HUES64 (cell line): ENCODE data around the gene MAP3K12.
"Not testable (repeated sequence)": the region's sequence is repeated elsewhere in the genome, so short reads cannot be mapped to it uniquely, and the experiment has no call there.

ENCODE experiments used
- H3K27ac ChIP-seq: 2 replicates; pipeline ENCODE4 v1.7.0; 2013; ENCODE audit warnings: low read depth, low read length, inconsistent platforms
- H3K27me3 ChIP-seq: 2 replicates; pipeline ENCODE4 v1.6.1; 2013; ENCODE audit warnings: mild to moderate bottlenecking, low read length; ENCODE audit not compliant: insufficient read depth
- H3K36me3 ChIP-seq: 2 replicates; pipeline ENCODE4 v1.6.1; 2013; ENCODE audit warnings: mild to moderate bottlenecking, low read length; ENCODE audit not compliant: insufficient read depth
- H3K4me1 ChIP-seq: 2 replicates; pipeline ENCODE4 v1.6.1; 2013; ENCODE audit warnings: mild to moderate bottlenecking, low read length, moderate library complexity; ENCODE audit not compliant: insufficient read depth
- H3K4me3 ChIP-seq: 2 replicates; pipeline ENCODE4 v1.5.1; 2013; ENCODE audit warnings: mild to moderate bottlenecking, low read length, moderate library complexity
- H3K9ac ChIP-seq: 2 replicates; pipeline ENCODE4 v1.6.1; 2013; ENCODE audit warnings: mild to moderate bottlenecking, low read depth, low read length
- H3K9me3 ChIP-seq: 2 replicates; pipeline ENCODE4 v1.6.1; 2013; ENCODE audit warnings: low read depth, low read length; ENCODE audit not compliant: insufficient read depth
- WGBS: fragments of 150-250, 120-280 bp; methylation state at CpG from one replicate; pipeline ENCODE4 v1.1.7; 2013; ENCODE audit warnings: missing lambda C conversion rate; 5-methylcytosine and 5-hydroxymethylcytosine counted together

MAP3K12 gene

DNA sequence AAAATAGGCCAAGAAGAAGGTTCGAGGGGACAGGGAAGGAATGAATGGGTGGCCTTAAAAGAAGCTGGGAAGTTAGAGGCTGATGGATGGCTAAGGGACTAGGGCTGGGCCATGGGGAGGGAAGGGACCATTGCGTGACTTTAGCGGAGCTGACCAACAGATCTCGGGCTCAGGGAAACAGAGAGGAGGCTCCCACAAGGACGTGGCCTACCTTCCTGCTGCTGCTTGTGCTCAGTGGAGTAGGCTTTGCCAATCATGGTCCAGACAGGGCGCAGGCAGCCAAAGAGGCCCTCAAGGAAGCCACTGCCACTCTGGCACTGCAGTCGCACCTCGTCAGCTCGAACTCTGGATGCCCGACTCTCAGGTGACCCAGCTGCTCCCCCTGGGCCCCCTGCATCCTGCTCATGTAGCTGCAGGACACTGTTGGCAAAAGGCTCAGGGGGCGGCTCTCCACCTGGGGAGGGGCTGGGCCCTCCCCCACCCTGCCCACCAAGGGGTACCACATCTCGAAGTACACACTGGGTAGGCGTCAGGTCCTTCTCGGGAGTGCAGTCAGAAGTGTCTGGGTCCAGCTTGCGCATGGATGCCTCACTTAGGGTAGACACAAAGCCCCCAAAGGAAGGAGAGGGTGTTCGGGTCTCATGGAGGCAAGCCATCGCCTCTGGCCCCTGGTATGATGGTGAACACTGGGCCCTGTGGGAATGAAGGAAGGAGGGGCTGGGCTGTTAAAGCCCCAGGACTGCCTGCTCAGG, 12.3 kb downstream of the MAP3K12 start:
- Histone ChIP-seq H3K36me3 (peaks cover 48% of the 10 kb centered on the region), H3K27ac (no peak overlapping the region), H3K4me3 (no peak overlapping the region), H3K27me3 (no peaks in the 10 kb centered on the region), H3K9ac (no peak overlapping the region), H3K4me1 (no peaks in the 10 kb centered on the region), H3K9me3 (no peaks in the 10 kb centered on the region)
- 91% methylated on average over 17 of the region's 17 CpGs for WGBS

DNA sequence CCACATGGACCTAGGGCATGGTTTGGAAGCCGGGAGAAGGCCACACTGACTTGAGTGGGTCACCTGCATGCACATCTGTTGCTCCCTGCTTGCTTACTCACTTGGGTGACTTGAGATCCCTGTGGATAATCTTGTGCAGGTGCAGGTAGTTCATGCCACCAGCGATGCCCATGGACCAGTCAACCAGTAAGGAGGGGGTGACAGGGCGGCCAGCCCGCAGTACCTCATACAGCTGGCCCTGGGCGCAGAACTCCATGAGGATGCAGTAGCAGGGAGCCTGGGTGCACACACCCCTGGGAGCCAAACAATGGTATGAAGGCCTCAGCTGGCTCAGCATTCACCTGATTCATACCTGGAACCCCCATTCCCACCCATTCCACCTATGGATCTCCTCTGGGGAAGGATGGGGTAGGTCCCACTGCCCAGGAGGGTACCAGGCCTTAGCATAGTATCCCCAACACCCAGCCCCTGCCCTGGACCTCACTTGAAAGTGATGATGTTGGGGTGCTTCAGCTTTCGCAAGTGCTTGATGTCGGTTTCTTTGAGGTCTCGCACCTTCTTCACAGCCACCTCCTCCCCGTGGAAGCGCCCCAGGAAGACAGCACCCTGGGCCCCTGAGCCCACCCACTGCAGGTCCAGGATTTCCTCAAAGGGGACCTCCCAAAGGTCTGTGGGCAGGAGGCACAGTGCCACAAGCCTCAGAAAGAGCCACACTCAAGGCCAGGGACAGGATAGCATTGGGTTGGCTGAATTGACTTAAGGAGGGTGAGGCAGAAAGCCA, 13.1 kb downstream of the MAP3K12 start:
- H3K4me3 ChIP-seq: no peak overlapping the region
- H3K4me1 ChIP-seq: no peaks in the 10 kb centered on the region
- no peaks in the 10 kb centered on the region for H3K27me3 ChIP-seq
- peaks cover 55% of the 10 kb centered on the region for H3K36me3 ChIP-seq
- 98% methylated on average over 10 of the region's 10 CpGs for whole genome bisulfite sequencing
- no peak overlapping the region for H3K9ac ChIP-seq
- no peaks in the 10 kb centered on the region for H3K9me3 ChIP-seq
- no peak overlapping the region for H3K27ac ChIP-seq

DNA sequence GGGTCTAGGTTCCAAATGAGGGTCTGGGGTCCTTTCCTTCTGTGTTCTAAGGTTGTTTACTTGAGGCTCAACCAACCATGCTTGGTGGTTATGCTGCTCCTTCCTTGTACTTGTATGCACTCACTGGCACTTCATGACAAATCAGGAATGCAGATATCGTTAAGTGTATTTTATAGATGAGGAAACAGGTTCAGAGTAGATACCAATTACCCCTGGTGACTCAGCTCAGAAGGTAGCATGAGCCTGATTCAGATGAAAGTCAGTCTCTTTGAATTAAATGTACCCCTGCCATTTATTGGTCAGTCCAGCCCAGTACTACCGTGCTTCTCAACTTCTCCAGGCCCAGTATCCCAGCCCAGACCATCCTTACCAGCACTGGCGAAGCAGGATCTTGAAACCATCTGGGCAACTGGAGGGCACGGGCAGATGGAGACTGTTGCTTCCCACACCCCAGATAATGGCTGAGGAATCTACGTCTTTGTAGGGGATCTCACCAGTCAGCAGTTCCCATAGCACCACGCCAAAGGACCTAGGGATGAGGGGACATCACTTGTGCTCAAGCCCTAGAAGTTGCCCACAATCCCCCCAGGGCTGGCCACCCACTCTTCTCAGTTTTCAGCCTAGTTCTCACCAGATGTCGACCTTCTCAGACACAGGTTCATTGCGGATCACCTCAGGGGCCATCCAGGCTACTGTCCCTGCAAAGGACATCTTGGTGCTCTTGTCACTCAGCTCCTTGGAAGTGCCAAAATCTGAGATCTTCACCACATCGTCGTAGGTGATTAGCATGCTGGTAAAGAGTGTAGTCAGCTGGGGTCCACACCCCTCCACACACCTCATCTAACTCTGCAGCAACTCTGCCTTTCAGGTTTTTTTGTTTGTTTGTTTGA, 14.3 kb downstream of the MAP3K12 start:
- Histone ChIP-seq H3K27me3 (no peaks in the 10 kb centered on the region), H3K27ac (no peak overlapping the region), H3K36me3 (peaks cover 66% of the 10 kb centered on the region), H3K4me3 (no peak overlapping the region), H3K9me3 (no peaks in the 10 kb centered on the region), H3K9ac (no peak overlapping the region), H3K4me1 (peaks cover 6% of the 10 kb centered on the region; the same call in 1 of the 2 replicates)
- WGBS: 95% methylated on average over 10 of the region's 10 CpGs

DNA sequence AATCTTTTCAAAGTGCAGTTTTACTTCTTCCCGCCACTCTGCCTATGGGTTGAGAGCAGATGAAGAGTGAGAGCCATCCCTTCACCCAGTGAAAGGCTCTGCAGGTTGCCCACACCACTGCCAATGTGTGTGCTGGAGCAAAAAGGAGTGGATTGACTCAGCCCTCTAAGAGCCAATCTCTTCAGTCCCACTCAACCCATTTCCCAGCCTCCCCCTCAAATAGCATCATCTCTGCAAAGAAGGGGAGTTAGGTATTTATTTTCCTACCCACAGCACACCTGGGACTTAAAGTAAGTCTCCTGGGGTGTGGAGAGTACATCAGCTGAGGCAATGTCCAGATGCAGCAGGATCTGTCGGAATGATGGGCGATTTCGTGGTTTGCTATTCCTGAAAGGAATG, 15.3 kb downstream of the MAP3K12 start:
- Histone ChIP-seq H3K4me3 (no peak overlapping the region), H3K9ac (no peak overlapping the region), H3K27ac (no peak overlapping the region; the same call in 1 of the 2 replicates), H3K27me3 (no peaks in the 10 kb centered on the region), H3K4me1 (peaks cover 11% of the 10 kb centered on the region; the same call in 1 of the 2 replicates), H3K9me3 (no peaks in the 10 kb centered on the region), H3K36me3 (peaks cover 76% of the 10 kb centered on the region)
- 92% methylated on average over 4 of the region's 4 CpGs for WGBS

DNA sequence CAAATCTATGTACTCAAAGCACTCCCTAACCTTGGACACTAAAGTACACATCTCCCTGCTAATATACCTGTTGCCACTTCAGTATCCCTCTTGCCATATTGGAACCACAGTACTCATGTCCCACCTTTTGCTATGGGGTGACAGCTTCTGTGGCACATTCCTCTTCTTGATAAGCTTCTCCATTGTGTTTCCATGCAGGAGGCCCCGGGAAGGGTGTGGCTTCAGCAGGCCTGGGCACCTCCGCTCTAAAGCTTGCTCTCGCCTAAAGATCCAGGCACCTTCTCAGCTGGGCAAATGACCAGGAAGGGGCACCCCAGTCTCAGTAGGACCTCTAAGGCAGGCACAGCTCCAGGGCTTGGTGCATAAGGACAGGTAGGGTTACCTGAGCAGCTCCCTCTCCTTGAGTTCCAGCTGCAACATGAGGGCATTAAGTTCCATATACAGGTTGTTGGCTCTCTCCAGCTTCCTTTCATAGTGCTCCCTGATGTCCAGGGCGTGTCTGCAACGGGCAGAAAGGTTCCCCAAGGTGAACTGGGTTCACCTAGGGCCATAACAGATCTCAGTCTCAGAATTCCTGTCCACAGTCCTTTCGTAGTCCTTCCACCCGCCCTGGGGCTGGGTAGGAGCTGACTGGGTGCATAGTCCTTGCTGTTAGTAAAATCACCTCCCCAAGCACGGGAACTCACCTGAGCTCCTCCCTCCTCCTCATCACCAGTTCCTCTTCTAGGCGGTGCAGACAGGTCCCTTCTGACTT, 15.9 kb downstream of the MAP3K12 start:
- no peaks in the 10 kb centered on the region for H3K9me3 ChIP-seq
- 84% methylated on average over 9 of the region's 9 CpGs for WGBS
- H3K4me3 ChIP-seq: no peak overlapping the region
- H3K27ac ChIP-seq: peak overlapping the region; percentile 53; the same call in 1 of the 2 replicates
- no peaks in the 10 kb centered on the region for H3K27me3 ChIP-seq
- H3K36me3 ChIP-seq: peaks cover 82% of the 10 kb centered on the region
- H3K9ac ChIP-seq: no peak overlapping the region
- peaks cover 11% of the 10 kb centered on the region; the same call in 1 of the 2 replicates for H3K4me1 ChIP-seq

DNA sequence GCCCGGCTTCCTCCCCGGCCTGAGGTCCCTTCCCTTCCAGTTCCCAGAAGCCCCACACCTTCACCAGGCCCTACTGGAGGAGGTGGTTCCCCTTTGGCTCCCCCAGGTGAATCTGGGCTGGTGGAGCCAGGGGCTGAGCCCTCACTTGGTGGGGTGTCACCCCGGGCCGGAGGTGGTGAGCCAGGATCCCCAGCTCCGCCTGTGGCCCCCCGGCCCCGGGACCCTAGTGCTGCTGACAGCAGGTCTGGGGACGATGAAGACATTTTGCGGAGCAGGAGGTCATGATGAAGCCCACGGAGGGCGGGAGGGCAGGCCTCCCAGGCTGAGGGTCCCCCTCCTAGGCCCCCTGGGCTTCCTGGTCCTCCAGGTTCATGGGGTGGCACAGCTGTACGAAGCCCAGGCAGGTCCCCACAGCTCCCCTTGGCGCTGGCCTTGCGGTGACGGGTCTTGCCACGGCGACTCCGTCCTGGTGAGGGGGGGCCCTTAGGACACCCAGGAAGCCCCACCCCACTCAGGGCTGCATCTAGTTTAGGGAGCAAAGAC, 16.6 kb downstream of the MAP3K12 start:
- H3K27ac ChIP-seq: peak overlapping the region; percentile 53; the same call in 1 of the 2 replicates

DNA sequence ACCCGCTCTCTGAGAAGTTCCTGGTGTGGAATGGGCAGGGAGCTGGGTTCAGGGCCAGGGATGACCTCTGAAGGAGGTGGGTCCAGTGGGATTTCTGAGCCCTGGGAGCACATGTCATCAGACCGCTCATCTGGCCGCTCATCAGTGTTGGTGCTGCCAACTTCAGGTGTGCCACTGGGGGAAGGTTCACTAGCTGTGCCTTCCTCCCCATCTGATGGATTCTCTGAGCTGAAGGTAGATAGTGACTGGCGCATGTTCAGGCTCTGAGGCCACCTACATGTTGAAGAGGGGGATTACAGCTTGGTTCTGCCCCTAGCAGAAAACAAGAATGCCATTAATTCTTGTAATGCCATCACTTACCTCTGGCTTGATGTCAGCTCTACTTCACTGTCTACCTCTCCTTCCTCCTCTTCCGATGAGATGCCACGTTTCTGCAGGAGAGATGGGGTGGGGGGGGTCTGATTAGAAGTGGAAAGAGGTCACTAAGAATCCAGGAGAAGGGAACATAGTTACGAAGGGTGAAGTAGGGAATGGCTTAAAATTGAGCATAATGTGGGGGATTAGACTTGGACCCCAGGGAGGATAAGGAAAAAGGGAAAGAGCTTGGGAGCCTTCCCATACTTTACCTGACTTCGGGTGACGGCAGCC, 17.2 kb downstream of the MAP3K12 start:
- H3K36me3 ChIP-seq: peaks cover 94% of the 10 kb centered on the region
- no peak overlapping the region for H3K9ac ChIP-seq
- H3K4me1 ChIP-seq: peaks cover 11% of the 10 kb centered on the region; the same call in 1 of the 2 replicates
- 87% methylated on average over 9 of the region's 9 CpGs for WGBS
- no peak overlapping the region for H3K4me3 ChIP-seq
- H3K27ac ChIP-seq: peak overlapping the region; percentile 53; the same call in 1 of the 2 replicates
- H3K9me3 ChIP-seq: no peaks in the 10 kb centered on the region
- no peaks in the 10 kb centered on the region for H3K27me3 ChIP-seq

More for the DNA sequence above, 16.6 kb downstream of the MAP3K12 start:
- Histone ChIP-seq H3K36me3 (peaks cover 89% of the 10 kb centered on the region), H3K9ac (no peak overlapping the region), H3K4me3 (no peak overlapping the region), H3K27me3 (no peaks in the 10 kb centered on the region), H3K4me1 (peaks cover 11% of the 10 kb centered on the region; the same call in 1 of the 2 replicates), H3K9me3 (no peaks in the 10 kb centered on the region)
- 93% methylated on average over 18 of the region's 18 CpGs for WGBS

DNA sequence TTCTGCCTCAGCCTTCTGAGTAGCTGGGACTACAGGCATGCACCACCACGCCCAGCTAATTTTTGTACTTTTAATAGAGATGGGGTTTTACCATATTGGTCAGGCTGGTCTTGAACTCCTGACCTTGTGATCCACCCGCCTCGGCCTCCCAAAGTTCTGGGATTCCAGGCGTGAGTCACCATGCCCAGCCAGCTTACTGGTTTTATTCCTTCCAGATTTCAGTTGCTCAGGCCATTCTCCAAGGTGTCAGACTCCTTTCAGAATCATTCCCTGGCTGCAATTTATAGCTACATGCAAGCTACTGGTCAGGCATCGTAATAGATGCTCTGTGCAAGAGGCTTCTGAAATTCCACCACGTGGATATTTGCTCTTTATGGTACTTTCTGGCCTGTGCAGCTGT, 17.8 kb downstream of the MAP3K12 start:
- H3K4me3 ChIP-seq, H3K9me3 ChIP-seq, H3K9ac ChIP-seq, H3K27me3 ChIP-seq: not testable (repeated sequence)
- Histone ChIP-seq H3K4me1 (peaks cover 14% of the 10 kb centered on the region; the same call in 1 of the 2 replicates), H3K36me3 (peaks cover 96% of the 10 kb centered on the region), H3K27ac (peak overlapping the region; percentile 27; the same call in 1 of the 2 replicates)
- WGBS: 92% methylated on average over 6 of the region's 6 CpGs

DNA sequence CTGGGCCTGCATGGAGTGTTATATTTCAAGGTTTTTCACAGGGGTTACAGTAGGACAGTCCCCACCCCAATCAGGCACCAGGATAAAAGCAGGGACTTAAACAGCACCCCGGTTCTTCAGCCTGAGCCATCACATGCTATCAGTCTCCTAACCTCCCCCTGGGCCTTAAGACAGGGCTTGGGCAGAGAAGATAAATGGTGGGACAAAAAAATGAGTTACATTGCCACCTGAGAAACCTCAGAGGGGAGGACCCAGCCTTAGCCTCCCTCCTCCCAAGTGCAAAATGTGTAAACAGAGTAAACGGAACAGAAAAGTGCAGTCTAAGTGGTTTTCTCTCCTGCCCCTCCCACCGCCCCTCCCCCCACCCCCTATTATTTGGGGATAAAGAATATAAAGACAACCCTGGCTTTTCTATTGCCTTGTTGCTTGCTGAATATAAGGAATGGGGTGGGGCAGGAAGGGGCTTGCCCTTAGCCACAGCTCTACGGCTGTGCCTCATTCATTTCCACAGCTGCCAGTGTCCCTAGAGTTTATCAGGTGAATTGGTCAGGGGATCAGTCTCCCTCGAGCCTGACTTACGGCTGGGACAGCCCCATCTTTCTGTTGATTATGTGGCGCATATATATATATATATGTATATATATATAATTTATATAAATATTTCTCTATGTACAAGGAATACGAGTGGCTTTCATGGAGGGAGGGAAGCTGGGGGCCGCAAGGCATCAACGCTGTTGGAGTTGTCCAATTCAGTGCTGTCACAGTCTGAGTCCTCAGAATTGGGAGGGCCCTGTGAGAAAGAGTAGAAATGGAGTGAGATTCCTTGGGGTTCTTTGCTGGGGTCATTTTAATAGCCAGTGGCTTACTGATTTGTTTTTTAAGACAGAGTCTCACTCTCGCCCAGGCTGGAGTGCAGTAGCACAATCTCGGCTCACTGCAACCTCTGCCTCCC, 18.5 kb downstream of the MAP3K12 start:
- Histone ChIP-seq H3K27ac (no peak overlapping the region), H3K36me3 (peaks cover 96% of the 10 kb centered on the region)
- WGBS: 95% methylated on average over 7 of the region's 12 CpGs

More for the DNA sequence above, 18.5 kb downstream of the MAP3K12 start:
- H3K4me1 ChIP-seq: peaks cover 17% of the 10 kb centered on the region; the same call in 1 of the 2 replicates
- H3K9ac ChIP-seq: no peak overlapping the region
- no peak overlapping the region for H3K4me3 ChIP-seq
- no peaks in the 10 kb centered on the region for H3K9me3 ChIP-seq
- H3K27me3 ChIP-seq: no peaks in the 10 kb centered on the region
